WTC11 (cell line): ENCODE data around the gene RPL18. TPM values are rescaled to one million over a fixed set of nuclear protein-coding genes. Genes with fewer than 3 reads are reported as not detected.

Source experiments
- ATAC-seq: fragments of 200-7000 bp; cut with Tn5 transposase; 2 replicates; pipeline ENCODE4 v1.10.0; 2021; ENCODE audit warnings: mild to moderate bottlenecking, moderate library complexity
- CTCF ChIA-PET: fragments of 300-600 bp; sonication (Branson Sonifier 250); formaldehyde crosslinking; loops from one replicate; lab custom pipeline; 2021; ENCODE audit warnings: antibody characterized with exemption; lab: Charles Lee
- POLR2A ChIA-PET: fragments of 350-600 bp; sonication (Branson Sonifier 250); formaldehyde crosslinking; loops from one replicate; lab custom pipeline; 2021; ENCODE audit warnings: antibody characterized with exemption; lab: Charles Lee
- DNase-seq: peaks from one replicate; pipeline ENCODE4 v3.0.0; 2021; ENCODE audit warnings: low spot score
- H3K27ac Mint-ChIP-seq: 2 replicates; pipeline ENCODE4 v1.8.0; 2021; ENCODE audit warnings: mixed read lengths
- H3K27me3 Mint-ChIP-seq: 2 replicates; pipeline ENCODE4 v1.8.0; 2021; ENCODE audit warnings: low read depth, mild to moderate bottlenecking, moderate library complexity, mixed read lengths
- H3K36me3 Mint-ChIP-seq: 2 replicates; pipeline ENCODE4 v1.8.0; 2021; ENCODE audit warnings: mixed read lengths
- H3K4me1 Mint-ChIP-seq: 2 replicates; pipeline ENCODE4 v1.8.0; 2022; ENCODE audit warnings: mixed read lengths
- H3K4me3 Mint-ChIP-seq: 2 replicates; pipeline ENCODE4 v1.8.0; 2021; ENCODE audit warnings: mild to moderate bottlenecking, moderate library complexity, mixed read lengths
- H3K9me3 Mint-ChIP-seq: 2 replicates; pipeline ENCODE4 v1.8.0; 2021; ENCODE audit warnings: mixed read lengths
- GABPB1 ChIP-seq: sonication (generic); formaldehyde crosslinking; IDR thresholded peaks from 2 replicates; pipeline ENCODE4 v1.8.1; 2023; ENCODE audit warnings: mild to moderate bottlenecking, missing genetic modification reagents
- SP1 ChIP-seq: sonication (generic); formaldehyde crosslinking; conservative IDR thresholded peaks from 2 replicates; pipeline ENCODE4 v1.8.1; 2022; ENCODE audit warnings: missing genetic modification reagents
- TCF7 ChIP-seq: sonication (generic); formaldehyde crosslinking; IDR thresholded peaks from 2 replicates; pipeline ENCODE4 v1.8.0; 2022; ENCODE audit warnings: mild to moderate bottlenecking, low read depth, missing genetic modification reagents, moderate library complexity
- ZNF121 ChIP-seq: sonication (generic); formaldehyde crosslinking; IDR thresholded peaks from 2 replicates; pipeline ENCODE4 v1.8.0; 2023; ENCODE audit warnings: missing genetic modification reagents
- ZNF263 ChIP-seq: sonication (generic); formaldehyde crosslinking; IDR thresholded peaks from 2 replicates; pipeline ENCODE4 v1.8.1; 2022; ENCODE audit warnings: low read depth, mild to moderate bottlenecking, moderate library complexity, missing genetic modification reagents
- total RNA-seq: library from RNA; stranded (reverse); gene quantifications from 3 replicates; pipeline ENCODE4 v1.2.3, GENCODE V29; 2021
- TF ChIP-seq, protein P1 (sequence below): sonication (generic); formaldehyde crosslinking; IDR thresholded peaks from 2 replicates; pipeline ENCODE4 v1.8.1; 2022; ENCODE audit warnings: low read depth, missing genetic modification reagents, borderline replicate concordance
- TF ChIP-seq, protein P2 (sequence below): sonication (generic); formaldehyde crosslinking; IDR thresholded peaks from 2 replicates; pipeline ENCODE4 v1.8.1; 2022; ENCODE audit warnings: mild to moderate bottlenecking, moderate library complexity, missing genetic modification reagents
- TF ChIP-seq, protein P3 (sequence below): sonication (generic); formaldehyde crosslinking; conservative IDR thresholded peaks from 2 replicates; pipeline ENCODE4 v1.8.1; 2022; ENCODE audit warnings: mild to moderate bottlenecking, missing genetic modification reagents
- TF ChIP-seq, protein P4 (sequence below): fragments of 250-450 bp; sonication (Bioruptor Pico); IDR thresholded peaks from 2 replicates; pipeline ENCODE4 v1.9.0; 2021; ENCODE audit warnings: moderate library complexity, mild to moderate bottlenecking, inconsistent platforms, borderline replicate concordance
- TF ChIP-seq, protein P5 (sequence below): sonication (generic); formaldehyde crosslinking; IDR thresholded peaks from 2 replicates; pipeline ENCODE4 v1.8.1; 2023; ENCODE audit warnings: mild to moderate bottlenecking, missing genetic modification reagents
- TF ChIP-seq, protein P6 (sequence below): sonication (generic); formaldehyde crosslinking; IDR thresholded peaks from 2 replicates; pipeline ENCODE4 v1.8.1; 2023; ENCODE audit warnings: mild to moderate bottlenecking, missing genetic modification reagents, moderate library complexity
- TF ChIP-seq, protein P7 (sequence below): sonication (generic); formaldehyde crosslinking; IDR thresholded peaks from 2 replicates; pipeline ENCODE4 v1.8.1; 2023; ENCODE audit warnings: mild to moderate bottlenecking, moderate library complexity, missing genetic modification reagents

Gene RPL18
- total RNA-seq, 1 experiment from 2014 or later: 1,712 TPM

DNA sequence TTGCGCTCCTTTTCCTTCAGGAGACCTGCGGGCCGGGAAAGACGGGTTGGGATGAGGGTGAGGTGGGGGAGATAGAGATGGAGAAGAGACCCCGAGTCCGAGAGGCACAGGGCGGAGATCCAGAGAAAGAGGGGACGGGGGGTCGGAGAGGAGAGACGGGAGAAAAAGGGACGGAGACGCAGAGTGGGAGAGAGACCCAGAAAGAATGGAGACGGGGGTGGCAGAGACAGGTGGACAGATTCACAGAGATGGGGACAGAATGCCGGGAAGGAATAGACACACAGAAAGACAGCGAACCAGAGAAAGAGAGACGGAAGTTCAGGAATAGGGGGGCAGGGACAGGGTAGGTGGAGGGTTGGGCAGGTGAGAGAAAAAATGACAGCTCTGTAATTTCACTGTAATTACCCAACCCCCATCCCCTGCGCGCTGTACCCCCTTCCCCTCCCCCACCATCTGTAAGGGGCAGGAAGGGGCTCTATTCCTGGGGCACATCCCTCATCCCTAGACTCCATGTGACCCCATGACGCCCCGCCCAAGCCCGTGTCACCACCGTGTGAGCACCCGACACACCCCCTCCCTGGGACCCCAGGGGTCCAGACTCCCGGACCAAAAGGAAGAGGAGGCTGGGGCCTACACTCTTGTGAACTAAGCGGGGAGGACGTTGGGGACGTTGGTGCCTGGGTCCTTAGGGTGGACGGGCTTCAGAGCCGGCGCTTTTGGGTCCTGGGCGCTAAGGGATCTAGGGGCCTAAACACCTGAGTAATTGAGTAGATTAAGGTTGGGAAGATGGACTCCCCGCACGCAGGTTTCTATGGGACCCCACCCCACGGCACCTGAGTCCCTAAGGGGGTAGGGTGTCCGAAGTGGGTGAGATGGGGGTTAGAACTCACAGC is 17.2 kb upstream of the RPL18 start:
- POLR2A ChIA-PET: no interaction called here
- DNase-seq: no peak
- peaks cover 15% of the 10 kb centered on the region for H3K27me3 Mint-ChIP-seq

DNA sequence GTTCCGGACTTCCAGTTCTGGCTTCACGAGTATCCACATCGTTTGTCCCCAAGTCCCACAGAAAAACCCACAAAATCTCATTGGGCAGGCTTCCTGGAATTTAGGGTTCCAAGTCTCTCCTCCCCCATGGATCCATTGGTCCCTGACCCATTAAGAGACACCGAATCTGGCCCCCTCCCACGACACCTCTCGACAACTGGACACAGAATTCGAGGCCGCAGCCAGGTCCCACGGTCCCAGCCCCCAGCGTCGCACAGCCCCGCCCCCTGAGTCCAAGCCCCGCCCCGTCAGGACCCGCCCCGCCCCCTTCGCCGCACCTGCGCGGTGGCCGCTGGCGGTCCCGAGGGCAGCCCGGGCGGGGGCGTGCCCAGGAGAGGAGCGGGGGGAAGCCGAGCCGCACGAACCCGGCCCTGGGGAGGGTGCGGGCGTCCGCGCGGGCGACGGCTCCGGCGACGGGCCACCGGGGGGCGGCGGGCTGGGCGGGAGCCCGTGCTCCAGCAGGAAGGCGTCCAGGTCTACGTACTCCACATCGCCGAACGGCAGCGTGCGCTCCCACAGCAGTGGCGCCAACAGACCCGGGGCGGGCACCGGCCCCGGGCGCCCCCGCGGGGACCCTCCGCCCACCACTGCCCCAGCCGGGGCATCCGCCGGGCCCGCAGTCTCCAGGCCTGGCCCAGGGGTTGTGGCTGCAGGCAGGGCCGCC is 16.4 kb upstream of the RPL18 start:
- Mint-ChIP-seq H3K27ac (peak overlapping the region; percentile 95), H3K4me1 (peaks cover 51% of the 10 kb centered on the region), H3K4me3 (peak overlapping the region; percentile 81), H3K27me3 (peaks cover 12% of the 10 kb centered on the region), H3K9me3 (no peaks in the 10 kb centered on the region), H3K36me3 (peaks cover 7% of the 10 kb centered on the region; the same call in 1 of the 2 replicates)
- TF ChIP-seq TCF7: no peak
- TF ChIP-seq, protein P1, sequence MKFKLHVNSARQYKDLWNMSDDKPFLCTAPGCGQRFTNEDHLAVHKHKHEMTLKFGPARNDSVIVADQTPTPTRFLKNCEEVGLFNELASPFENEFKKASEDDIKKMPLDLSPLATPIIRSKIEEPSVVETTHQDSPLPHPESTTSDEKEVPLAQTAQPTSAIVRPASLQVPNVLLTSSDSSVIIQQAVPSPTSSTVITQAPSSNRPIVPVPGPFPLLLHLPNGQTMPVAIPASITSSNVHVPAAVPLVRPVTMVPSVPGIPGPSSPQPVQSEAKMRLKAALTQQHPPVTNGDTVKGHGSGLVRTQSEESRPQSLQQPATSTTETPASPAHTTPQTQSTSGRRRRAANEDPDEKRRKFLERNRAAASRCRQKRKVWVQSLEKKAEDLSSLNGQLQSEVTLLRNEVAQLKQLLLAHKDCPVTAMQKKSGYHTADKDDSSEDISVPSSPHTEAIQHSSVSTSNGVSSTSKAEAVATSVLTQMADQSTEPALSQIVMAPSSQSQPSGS (CRISPR knock-in tag): no peak
- TF ChIP-seq SP1: peak; percentile 83
- TF ChIP-seq, protein P2, sequence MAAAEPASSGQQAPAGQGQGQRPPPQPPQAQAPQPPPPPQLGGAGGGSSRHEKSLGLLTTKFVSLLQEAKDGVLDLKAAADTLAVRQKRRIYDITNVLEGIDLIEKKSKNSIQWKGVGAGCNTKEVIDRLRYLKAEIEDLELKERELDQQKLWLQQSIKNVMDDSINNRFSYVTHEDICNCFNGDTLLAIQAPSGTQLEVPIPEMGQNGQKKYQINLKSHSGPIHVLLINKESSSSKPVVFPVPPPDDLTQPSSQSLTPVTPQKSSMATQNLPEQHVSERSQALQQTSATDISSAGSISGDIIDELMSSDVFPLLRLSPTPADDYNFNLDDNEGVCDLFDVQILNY (CRISPR knock-in tag): peak; percentile 43; the same call in 1 of the 2 replicates
- TF ChIP-seq GABPB1: no peak
- ChIA-PET CTCF (interaction anchor here (1.5 kb wide), 1 partner anchor 39 kb away, joined by 4 read pairs; no protein-coding TSS in a partner anchor), POLR2A (no interaction called here)
- ATAC-seq (peak; percentile 5), DNase-seq (peak; percentile 73)

More for the DNA sequence above, 17.2 kb upstream of the RPL18 start:
- Mint-ChIP-seq H3K27ac (no peak overlapping the region), H3K36me3 (peaks cover 7% of the 10 kb centered on the region; the same call in 1 of the 2 replicates), H3K9me3 (no peaks in the 10 kb centered on the region), H3K4me1 (peaks cover 46% of the 10 kb centered on the region), H3K4me3 (peak overlapping the region; percentile 81)
- CTCF ChIA-PET: interaction anchor here (1.5 kb wide), 1 partner anchor 10 kb away, joined by 5 read pairs; the partner anchor contains the start of gene CA11
- no peak for ATAC-seq
- TF ChIP-seq, protein P3, sequence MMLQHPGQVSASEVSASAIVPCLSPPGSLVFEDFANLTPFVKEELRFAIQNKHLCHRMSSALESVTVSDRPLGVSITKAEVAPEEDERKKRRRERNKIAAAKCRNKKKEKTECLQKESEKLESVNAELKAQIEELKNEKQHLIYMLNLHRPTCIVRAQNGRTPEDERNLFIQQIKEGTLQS (CRISPR knock-in tag): no peak
- TF ChIP-seq, protein P4, sequence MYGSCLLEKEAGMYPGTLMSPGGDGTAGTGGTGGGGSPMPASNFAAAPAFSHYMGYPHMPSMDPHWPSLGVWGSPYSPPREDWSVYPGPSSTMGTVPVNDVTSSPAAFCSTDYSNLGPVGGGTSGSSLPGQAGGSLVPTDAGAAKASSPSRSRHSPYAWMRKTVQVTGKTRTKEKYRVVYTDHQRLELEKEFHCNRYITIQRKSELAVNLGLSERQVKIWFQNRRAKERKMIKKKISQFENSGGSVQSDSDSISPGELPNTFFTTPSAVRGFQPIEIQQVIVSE (CRISPR knock-in tag): no peak
- TF ChIP-seq, protein P5, sequence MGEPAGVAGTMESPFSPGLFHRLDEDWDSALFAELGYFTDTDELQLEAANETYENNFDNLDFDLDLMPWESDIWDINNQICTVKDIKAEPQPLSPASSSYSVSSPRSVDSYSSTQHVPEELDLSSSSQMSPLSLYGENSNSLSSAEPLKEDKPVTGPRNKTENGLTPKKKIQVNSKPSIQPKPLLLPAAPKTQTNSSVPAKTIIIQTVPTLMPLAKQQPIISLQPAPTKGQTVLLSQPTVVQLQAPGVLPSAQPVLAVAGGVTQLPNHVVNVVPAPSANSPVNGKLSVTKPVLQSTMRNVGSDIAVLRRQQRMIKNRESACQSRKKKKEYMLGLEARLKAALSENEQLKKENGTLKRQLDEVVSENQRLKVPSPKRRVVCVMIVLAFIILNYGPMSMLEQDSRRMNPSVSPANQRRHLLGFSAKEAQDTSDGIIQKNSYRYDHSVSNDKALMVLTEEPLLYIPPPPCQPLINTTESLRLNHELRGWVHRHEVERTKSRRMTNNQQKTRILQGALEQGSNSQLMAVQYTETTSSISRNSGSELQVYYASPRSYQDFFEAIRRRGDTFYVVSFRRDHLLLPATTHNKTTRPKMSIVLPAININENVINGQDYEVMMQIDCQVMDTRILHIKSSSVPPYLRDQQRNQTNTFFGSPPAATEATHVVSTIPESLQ (CRISPR knock-in tag): no peak
- TF ChIP-seq ZNF121: no peak
- TF ChIP-seq, protein P6, sequence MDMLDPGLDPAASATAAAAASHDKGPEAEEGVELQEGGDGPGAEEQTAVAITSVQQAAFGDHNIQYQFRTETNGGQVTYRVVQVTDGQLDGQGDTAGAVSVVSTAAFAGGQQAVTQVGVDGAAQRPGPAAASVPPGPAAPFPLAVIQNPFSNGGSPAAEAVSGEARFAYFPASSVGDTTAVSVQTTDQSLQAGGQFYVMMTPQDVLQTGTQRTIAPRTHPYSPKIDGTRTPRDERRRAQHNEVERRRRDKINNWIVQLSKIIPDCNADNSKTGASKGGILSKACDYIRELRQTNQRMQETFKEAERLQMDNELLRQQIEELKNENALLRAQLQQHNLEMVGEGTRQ (CRISPR knock-in tag): peak; percentile 27; the same call in 1 of the 2 replicates
- peak; percentile 61 for TF ChIP-seq ZNF263 (CRISPR knock-in tag)
- TF ChIP-seq, protein P7, sequence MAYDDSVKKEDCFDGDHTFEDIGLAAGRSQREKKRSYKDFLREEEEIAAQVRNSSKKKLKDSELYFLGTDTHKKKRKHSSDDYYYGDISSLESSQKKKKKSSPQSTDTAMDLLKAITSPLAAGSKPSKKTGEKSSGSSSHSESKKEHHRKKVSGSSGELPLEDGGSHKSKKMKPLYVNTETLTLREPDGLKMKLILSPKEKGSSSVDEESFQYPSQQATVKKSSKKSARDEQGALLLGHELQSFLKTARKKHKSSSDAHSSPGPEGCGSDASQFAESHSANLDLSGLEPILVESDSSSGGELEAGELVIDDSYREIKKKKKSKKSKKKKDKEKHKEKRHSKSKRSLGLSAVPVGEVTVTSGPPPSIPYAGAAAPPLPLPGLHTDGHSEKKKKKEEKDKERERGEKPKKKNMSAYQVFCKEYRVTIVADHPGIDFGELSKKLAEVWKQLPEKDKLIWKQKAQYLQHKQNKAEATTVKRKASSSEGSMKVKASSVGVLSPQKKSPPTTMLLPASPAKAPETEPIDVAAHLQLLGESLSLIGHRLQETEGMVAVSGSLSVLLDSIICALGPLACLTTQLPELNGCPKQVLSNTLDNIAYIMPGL (CRISPR knock-in tag): 0 out of 2 replicates have a peak, but pooled peaks have one; percentile 3
